SKM-1 (cell line): ENCODE data around the gene SH3PXD2A.
"Not testable (repeated sequence)": the region's sequence is repeated elsewhere in the genome, so short reads cannot be mapped to it uniquely, and the experiment has no call there.

Experiments
- DNase-seq: peaks from one replicate; lab custom pipeline; 2025; ENCODE audit not compliant: unreplicated experiment; lab: John Stamatoyannopoulos, UW

The SH3PXD2A gene

DNA sequence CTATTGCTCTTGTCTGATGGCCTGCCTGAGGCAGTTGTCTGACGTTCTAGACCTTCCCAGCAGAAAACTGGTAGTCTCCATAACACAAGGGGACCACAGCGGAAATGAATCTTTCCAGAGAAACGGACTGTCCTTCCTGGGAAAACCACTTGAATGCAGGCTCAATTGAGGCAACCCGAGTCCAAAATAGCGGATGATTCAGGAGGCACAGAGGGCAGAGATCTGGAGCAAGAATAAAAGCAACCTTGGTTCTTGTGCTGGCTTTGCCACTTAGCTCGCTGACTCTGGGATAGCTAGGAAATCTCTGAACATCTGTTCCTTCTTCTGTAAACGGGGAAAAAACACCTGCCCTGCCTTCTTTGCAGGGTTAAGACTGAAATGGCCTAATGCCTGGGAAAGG, 183.0 kb downstream of the SH3PXD2A start:
- DNase-seq, result no peak

DNA sequence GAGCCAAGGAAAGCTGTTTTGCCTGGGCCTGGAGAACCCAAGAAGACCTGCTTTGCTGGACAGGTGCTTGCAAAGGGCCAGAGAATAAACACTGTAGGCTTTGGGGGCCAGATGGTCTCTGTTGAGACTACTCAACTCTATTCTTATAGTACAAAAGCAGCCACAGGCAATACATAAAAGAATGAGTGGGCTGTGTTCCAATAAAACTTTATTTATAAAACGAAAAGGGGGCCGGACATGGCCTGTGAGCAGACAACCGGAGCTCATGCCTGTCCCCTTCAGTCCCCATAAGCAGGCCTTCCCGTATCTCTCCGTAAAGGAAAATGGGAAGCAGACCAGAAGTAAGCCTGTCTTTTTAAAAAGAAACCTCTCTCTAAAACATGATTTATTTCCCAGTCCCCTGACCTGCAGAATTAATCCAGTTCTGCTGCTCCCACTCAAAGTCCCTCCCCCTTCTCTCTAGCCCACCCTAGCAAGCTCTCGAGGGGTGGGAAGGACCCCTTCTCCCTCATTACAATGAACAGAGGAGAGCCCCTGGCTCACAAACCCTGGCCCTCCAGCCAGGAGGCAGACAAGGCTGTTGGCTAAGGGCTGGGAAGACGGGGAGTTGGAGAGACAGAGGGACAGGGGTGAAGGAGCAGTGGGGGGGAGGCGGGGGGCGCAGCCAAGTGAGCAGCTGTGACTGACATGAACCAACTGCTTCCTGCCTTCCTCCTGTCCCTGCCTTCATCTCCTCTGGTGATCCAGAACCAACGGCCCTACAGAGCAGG, 184.1 kb downstream of the SH3PXD2A start:
- DNase-seq, result no peak

DNA sequence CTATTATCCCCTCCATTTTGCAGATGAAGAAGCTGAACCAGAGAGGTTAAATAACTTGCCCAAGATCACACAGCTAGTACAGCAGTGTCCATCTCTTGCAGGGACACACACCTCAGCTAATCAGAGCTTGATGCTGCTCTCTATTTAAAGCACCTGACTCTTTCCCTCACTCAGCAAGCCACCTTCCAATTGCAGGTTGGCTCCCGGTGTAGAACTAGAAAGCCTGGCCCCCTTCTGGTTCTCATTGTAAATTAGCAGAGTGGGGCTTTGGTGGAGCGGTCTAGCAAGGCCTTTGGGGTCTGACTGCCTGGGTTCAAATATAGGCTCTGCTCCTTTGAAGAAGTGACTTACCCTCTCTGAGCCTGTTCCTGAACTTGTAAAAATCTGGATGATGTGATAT, 185.4 kb downstream of the SH3PXD2A start:
- no peak for DNase-seq

DNA sequence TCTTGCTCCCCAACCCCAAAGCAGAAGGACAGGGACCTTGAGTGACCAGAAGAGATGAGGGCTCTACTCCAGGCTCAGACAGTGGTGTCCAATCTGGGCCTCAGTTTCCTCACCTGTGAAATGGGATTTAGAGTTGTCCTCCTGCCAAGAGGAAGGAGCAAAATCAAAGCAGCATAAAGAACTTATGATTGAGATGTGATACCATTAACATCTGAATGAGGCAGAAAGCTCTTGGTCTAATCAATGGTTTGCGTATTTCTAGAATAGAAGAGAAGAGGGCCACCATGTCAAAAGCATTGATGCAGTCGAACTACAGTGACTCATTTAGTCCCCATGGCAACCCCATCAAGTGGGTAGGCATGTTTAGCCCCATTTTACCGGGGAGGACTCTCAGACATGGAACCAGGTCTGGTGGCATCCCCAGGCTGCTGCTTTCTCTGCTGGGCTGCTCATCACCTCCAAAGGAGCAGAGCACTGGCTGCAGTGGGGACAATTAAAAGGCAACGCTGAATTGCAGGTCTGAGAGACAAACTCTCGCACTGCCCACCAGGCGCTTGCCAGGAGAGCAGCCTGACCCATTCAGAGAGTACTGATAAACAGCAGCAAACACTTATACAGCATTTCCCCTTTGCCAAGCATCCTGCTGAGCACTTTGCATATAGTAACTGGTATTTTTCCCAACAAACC, 186.0 kb downstream of the SH3PXD2A start:
- no peak for DNase-seq

DNA sequence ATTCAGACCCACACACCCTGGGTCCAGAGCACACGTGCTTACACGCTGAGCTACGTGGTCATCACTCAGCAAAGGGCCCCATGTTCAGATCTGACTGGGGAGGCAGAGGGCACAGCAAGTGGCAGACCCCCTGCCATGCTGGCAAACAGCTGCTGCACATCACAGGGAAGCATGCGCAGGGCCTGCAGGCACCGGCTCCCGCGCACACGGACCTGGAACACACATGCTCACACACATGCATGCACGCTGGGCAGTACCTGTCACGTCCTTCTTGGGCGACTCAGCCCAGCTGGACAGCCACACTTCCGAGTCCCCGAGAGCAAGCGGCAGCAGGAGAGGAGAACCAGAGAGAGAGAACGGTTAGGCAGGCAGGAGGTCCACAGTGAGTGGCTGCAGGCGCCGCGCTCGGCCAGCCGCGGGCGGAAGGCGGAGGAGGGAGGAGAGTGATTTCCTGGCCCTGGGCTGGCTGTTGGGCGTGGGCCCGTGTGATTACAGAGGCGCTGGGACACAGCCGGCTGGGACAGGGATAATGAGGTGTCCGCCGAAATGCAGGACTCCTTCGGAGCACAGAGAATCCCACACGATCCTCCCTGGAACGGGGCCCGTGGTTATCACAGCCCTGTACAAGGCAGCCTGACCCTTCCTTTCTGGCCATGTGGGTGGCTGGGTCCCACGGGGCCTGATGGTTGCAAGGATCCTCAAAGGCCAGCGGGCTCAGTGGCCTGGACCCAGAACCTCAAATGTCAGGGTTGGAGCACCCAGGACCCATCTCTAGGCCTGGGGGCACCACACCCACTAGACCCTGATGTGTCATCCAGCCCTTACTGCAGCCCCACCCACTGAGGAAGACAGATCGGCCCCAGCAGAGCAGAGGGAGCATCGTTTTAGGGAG, 186.8 kb downstream of the SH3PXD2A start:
- no peak for DNase-seq

DNA sequence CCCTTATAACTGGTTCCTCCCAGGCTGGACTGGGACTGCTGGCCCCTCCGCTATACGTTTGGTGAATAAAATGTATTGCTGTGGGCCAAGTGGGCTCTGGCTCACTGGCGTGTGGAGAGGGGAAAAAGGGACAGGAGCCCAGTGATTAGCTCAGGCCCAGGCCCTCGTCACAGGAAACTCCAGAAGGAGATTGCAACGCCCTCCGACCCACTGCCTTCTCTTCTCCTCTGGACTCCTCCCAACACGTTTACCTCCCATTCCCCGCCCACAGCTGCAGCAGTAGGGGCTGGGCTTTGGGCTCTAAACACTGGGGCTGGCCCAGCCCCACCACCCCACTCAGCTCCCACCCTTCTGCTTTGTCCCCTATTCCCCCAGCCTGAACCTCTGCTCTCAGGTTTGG, 188.0 kb downstream of the SH3PXD2A start:
- DNase-seq, result no peak

DNA sequence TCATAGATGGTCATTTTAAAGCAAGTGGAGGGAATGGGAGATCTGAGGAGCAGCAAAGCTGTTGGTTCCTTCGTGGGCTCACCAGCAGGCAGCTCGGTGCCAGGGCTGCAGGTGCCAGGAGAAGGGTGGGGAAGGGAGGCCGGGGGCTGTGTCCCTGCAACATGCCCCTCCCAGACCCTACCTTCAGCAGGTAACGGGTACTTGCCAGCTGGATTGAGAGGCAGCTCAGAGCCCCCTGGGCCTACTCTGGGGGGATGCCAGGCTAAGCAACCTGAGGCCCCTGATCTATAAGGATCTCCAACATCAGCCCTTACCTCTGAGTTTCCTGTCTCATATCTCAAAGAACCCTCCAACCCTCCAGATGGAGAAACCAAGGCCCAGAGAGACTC, 188.6 kb downstream of the SH3PXD2A start:
- no peak for DNase-seq

DNA sequence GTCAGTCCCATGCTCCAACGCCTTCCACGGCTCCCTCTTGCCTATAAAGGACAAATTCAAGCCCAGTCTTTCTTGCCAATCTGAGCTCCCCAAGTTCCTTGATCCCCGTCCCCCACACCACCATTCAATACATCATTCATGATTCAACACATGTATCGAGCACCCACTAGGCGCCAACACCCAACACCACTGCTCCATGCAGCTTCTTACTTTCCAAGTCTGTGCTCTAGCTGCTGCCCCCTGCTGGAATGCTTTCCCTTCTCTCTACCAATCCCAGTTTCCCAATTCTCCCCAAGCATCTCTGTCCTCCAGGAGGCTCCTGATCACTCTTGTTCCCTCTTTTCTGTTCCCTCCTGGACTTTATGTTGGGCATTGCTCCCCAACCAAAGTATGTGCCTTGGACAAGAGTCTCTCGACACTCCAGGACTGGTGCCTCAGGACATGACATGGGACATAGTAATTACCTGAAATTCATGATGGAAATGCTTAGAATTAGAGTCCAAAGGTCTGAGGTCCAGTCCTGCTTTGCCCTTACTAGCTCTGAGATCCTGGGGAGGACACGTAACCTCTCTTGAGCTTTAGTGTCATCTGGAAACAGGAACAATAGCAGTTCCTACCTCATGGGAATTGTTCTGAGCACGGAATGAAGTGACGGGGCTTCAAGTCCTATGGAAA, 189.2 kb downstream of the SH3PXD2A start:
- no peak for DNase-seq

DNA sequence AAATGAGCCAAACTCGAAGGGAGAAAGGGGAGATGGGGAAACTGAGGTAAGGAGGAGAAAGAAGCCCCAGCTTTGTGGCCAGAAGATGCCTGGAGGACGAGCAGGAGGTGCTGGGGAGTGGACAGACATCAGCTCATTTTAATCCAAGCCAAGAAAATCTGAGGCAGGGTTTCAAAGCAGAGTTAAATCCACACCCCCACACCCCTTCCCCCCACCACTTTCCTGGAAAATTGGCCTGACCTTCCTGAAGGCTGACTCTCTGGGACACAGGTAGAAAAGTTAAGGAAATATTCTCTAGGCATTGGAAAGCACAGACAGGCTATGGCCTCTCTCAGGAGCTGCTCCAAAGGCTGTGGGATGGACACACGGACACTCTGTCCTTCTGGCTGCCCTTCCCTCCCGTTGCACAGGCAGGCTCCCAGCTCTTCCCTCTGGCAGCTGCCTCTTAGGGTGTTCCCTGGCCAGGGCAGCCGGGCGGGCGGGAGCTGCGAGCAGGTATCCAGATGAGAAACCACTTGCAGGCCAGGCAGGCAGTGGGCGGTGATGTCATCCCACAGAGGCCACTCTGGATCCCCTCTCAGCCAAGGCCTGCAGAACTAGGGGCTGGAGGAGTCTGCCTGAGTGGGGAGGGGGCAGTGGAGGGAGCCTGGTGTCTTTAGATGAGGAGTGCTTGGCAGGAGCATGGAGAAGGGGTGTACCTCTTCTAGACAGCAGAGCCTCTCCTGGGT, 190.1 kb downstream of the SH3PXD2A start:
- DNase-seq, result no peak

DNA sequence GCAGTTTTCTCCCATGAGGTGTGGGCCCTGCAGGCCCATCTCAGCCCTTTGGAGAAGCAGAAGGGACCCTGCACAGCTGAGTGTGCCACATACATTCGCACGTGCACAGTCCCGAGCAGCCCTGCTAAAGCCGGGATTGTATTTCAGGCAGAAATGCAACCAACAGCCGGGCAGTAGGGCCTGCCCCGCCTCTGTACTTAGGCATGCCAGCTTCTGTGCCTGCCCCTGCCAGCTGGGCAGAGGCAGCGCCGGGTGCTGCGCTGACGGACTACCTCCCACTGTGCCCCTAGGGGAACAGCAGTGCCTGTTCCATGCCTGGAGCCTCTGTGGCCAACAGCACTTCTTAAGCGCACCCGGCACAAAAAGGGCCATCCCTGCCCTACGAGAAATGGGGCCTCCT, 191.6 kb downstream of the SH3PXD2A start:
- no peak for DNase-seq

DNA sequence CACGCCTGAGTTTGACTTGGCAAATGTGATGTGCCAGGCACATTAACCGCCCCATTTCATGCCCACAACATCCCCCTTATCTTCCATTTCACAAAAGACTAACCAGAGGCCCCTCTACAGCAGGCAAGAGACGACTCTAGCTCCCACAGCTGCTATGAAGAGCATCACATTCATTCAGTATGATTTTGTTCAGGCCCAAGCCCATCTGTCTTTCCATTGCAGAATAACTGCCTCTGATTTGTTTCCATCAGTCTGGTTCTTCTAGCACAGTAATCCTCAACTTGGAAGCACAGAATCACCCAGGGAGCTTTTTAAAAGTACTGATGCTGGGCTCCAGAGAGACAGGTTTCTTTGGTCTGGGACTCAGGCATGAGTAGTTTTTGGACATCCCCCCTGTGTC, 192.1 kb downstream of the SH3PXD2A start:
- DNase-seq, result no peak

DNA sequence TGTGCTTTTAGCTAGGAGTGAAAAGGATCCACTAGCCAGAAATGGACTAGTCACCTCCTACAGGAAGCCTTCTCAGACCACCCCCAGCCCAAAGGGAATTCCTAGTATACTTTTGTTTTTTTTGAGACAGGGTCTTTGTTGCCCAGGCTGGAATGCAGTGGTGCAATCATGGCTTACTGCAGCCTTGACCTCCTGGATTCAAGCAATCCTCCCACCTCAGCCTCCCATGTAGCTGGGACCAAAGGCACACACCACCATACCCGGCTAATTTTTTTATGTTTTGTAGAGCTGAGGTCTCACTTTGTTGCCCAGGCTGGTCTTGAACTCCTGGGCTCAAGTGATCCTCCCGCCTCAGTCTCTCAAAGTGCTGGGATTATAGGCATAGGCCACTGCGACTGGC, 192.7 kb downstream of the SH3PXD2A start:
- not testable (repeated sequence) for DNase-seq

DNA sequence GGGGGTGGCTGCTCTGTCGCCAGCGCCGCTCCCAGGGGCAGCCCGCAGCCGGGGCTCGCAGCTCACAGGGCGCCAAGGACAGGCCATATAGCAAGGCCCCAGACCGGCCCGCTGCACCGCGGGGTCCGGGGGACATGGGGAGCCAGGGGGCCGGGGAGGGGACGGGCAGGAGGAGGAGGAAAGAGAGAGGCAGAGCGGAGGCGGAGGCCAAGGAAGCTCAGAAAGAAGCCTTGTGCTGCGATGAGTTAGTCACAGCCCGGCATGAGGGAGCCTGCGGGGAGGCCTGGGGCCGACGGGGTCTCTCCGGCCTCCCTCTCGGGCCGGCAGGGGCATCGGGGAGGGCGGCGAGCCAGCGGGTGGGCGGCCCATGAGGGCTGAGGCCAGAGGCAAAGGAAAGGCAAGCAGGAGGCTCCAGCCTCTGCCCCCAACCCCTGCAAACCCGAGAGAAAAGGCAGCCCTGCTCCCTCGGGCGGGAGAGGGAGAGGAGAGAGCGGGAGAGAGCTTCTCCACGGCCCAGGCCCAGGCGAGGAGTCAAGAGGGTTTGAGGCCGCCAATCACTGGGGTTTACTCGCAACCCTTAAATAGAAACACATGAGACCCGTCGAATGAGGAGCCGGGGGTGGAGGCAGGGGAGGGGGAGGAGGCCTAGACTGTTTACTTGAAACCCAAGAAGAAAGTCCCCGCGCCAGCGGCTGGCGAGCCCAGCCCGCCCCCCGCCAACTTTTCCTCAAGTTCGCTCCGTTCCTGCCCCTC, 194.0 kb downstream of the SH3PXD2A start:
- DNase-seq, result no peak

DNA sequence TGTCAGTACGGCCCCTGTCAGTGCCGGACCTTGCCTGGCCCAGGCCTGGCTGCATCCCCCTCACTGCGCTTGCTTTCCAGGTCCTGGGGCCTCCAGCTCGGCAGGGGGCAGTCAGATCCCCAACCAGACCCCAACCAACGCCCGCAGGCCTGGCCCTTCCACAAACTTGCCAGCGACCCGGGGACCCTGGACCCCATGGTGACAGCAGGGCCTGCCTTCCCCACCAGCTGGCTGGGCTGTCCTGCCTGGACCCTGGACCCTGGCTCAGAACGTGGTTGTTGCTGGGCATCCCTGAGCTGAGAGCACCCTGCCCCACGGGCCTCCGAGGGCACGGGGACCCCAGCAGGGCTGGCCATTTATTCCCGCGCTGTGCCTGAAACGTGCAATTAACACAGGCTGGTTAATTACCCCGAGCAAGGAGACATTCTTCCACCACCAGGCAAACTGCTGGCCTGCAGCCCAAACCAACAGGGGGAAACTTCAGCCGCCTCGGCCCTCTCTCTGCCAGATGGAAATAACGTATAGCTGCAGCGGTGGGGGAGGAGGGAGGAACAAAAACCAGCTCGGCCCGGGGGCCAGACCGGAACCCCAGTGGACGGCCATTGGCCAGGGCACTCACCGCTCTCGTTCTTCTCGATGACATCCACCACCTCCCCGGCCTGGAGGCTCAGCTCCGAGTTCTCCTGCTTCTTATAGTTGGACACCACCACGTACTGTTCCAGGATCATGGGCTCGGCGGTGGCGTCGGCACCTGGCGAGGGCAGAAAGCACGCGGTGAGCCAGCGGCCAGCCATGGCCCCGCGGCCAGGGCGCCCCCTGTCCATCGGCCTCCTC, 194.8 kb downstream of the SH3PXD2A start:
- DNase-seq, result no peak

DNA sequence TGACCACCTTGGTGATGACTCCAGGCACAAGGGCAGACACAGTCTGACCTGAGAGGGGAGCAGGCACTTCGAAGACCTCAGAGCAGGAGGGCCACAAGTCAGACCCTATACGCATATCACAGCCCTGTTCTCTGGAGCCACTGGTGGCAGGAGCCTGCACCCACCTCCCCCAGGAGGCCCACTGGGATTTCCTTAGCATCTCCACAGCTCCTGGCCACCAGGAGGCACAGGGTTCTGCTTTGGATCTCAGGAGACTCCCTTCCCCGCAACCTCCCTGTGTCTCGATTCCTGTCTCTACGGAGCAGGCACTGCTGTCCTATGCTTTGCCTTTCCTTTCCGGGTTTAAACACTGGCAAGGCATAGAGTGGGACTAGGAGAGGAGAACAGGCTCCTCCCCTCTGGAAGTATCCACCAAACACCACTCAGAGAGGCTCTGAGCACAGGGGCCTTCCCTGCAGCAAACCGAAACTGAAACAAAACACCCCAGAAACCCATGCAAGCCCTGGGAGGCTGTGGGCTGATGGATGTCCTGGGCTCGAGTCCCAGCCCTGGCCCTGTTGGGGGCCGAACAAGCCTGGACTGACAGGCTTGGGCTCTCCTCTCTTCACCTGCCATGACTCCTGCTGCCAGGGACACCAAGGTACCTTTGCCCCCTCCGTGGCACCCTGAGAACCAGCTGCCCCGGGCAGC, 195.6 kb downstream of the SH3PXD2A start:
- DNase-seq, result no peak

DNA sequence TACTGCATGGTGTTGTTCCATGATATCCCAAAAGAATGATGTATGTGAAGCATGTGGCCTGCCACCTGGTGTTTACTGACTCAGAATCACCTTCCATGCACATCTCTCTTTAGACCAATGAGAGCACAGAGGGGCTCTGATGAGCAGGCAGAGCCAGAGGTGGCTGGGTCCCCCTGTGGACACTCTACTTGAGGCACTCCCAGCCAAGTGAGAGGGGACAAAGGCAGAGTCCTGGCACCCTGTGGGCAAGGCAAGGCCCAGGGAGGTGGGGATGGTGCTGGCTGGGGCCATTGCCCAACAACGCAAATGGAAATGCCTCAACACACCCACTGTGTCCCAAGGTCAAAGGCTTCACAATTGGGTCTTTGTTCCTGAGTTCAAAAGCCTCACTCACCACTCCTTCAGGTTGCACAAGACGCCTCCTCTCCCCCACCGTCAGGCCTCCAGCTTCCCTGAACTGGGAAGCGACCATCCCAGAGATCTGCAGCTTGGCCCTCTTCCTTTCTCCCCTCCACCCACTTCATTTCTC, 197.3 kb downstream of the SH3PXD2A start:
- no peak for DNase-seq

DNA sequence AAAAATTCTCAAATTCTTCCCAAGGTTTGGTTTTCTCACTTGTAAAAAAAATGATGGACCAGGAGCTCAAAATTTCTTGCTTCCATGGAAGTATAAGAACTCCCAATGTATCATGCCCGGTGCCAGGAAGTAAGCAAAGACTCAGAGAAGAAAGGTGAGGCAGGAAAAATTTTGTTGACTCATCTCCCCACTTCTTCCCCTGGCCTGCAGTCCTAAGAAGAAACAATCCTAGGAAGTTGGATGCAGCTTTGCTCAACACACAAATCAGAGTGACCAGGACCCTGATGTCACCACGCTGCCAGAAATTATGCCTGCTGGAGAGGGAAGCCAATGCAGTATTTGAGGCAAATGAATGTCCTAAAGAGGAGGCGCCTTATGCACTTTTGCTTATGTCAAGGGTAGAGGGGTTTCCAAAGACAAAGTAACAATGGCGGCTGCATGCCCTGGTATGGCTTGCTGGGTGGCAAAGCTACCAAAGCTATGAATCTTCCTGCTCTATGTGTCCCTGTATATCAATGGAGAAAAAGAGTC, 198.2 kb downstream of the SH3PXD2A start:
- no peak for DNase-seq

DNA sequence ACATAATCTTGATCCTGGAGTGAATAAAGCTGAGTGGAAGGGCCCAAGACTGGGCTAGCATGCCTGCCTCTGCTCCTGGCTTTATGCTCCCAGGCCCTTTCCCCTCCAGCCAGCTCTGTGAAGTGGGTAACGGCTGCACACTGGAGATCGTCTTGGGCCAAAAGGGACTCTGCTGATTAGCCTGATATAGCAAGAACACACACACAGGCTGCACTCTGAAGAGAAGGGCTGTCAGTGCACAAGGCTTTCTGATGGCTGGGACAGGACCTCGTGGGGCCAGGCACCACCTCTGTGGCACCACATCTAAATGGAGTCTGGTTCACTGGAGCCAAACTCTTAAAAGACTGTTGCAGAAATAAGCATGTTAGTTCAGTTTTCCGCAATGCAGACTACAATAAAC, 200.5 kb downstream of the SH3PXD2A start:
- no peak for DNase-seq
